Caco-2 (cell line): ENCODE data around the gene IGFALS. TPM values are rescaled to one million over a fixed set of nuclear protein-coding genes. Genes with fewer than 3 reads are reported as not detected.
A peak's percentile ranks its signal among the peaks of the same experiment; 100 is the strongest.

Source experiments
- BruUV-seq: library from RNA; stranded (reverse); fragments of 400-500 nt; replicated peaks from 2 replicates; lab custom pipeline; 2021; lab: Mats Ljungman, UMichigan
- CTCF ChIA-PET: fragments of 300-600 bp; sonication (Branson Sonifier 250); formaldehyde crosslinking; loops from one replicate; lab custom pipeline; 2022; ENCODE audit warnings: antibody characterized with exemption; lab: Charles Lee
- POLR2A ChIA-PET: fragments of 300-600 bp; sonication (Branson Sonifier 250); formaldehyde crosslinking; loops from one replicate; lab custom pipeline; 2022; ENCODE audit warnings: antibody characterized with exemption; lab: Charles Lee
- DNase-seq, 2 experiments: peaks; one replicate each; pipeline versions ENCODE4 v3.0.0 to v3.0.0-alpha.2; 2020 to 2022
- H3K27me3 ChIP-seq: replicated peaks from 2 replicates; pipeline ENCODE4 v1.6.0; 2011; ENCODE audit warnings: low read length; ENCODE audit not compliant: control insufficient read depth, insufficient read depth
- H3K36me3 ChIP-seq: 2 replicates; pipeline ENCODE4 v1.5.1; 2011; ENCODE audit warnings: low read length; ENCODE audit not compliant: control insufficient read depth, insufficient read depth
- H3K4me1 ChIP-seq: fragments of 250-450 bp; sonication (Bioruptor Pico); 2 replicates; pipeline ENCODE4 v1.5.1; 2020; ENCODE audit warnings: mild to moderate bottlenecking
- H3K4me3 ChIP-seq: 2 replicates; pipeline ENCODE4 v1.5.1; 2011; ENCODE audit warnings: low read depth, mild to moderate bottlenecking, control low read depth, low read length
- H3K9me3 ChIP-seq: fragments of 250-450 bp; sonication (Bioruptor Pico); 2 replicates; pipeline ENCODE4 v1.5.1; 2020; ENCODE audit warnings: mild to moderate bottlenecking, moderate library complexity
- H3K27ac Mint-ChIP-seq: one replicate; pipeline ENCODE4 v1.8.0; 2022; ENCODE audit warnings: mixed read lengths; ENCODE audit not compliant: unreplicated experiment
- H3K27me3 Mint-ChIP-seq: one replicate; pipeline ENCODE4 v1.8.0; 2022; ENCODE audit warnings: mixed read lengths; ENCODE audit not compliant: insufficient read depth, unreplicated experiment
- H3K36me3 Mint-ChIP-seq: one replicate; pipeline ENCODE4 v1.8.0; 2022; ENCODE audit warnings: mild to moderate bottlenecking, mixed read lengths; ENCODE audit not compliant: insufficient read depth, unreplicated experiment
- H3K4me1 Mint-ChIP-seq: one replicate; pipeline ENCODE4 v1.8.0; 2022; ENCODE audit warnings: low read depth, mixed read lengths; ENCODE audit not compliant: unreplicated experiment
- H3K4me3 Mint-ChIP-seq: one replicate; pipeline ENCODE4 v1.8.0; 2022; ENCODE audit warnings: mild to moderate bottlenecking, moderate library complexity, mixed read lengths; ENCODE audit not compliant: unreplicated experiment
- H3K9me3 Mint-ChIP-seq: one replicate; pipeline ENCODE4 v1.8.0; 2022; ENCODE audit warnings: mixed read lengths; ENCODE audit not compliant: unreplicated experiment
- intact Hi-C: fragments of 100-400 bp; cut with micrococcal nuclease; formaldehyde crosslinking; loops from one replicate; pipeline ENCODE4 v1.10.0; 2022; ENCODE audit not compliant: unreplicated experiment
- total RNA-seq: library from RNA; stranded (reverse); gene quantifications from 2 replicates; pipeline ENCODE4 v1.2.3, GENCODE V29; 2022
- TF ChIP-seq, protein P1 (sequence below), 2 experiments: fragments of 200-600 bp in 1 of 2; IDR thresholded peaks; 1 replicate in 1 of 2; 2 replicates in 1 of 2; pipeline versions ENCODE4 v1.5.1 to v1.8.0; 2011 to 2022; ENCODE audit warnings: antibody characterized with exemption in 1 of 2, control low read depth in 1 of 2, inconsistent platforms in 1 of 2, low read depth in 1 of 2, low read length in 1 of 2, mild to moderate bottlenecking in 1 of 2, moderate library complexity in 1 of 2; ENCODE audit not compliant: insufficient read depth in 1 of 2, severe bottlenecking in 1 of 2, unreplicated experiment in 1 of 2

Gene IGFALS
- total RNA-seq, 1 experiment from 2014 or later: not detected

DNA sequence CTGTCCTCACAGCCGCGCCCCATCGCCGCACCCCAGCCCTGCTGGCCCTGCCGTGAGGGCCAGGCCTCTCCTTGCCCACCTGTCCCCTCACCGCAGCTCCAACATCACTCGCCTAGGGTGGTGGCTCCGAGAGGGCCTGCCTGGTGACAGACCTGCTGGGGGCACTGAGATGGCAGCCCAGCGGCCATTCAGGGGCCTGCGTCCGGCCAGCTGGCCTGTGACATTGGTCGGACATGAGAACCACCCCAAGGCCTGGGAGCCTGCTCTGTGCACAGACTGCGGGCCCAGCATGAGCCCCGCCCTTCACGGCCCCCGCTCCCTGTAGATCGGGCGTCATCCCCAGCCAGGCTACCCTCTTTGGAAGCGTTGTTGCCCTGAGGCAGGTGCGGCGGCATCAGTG is 34.0 kb downstream of the IGFALS start:
- TF ChIP-seq, protein P1, sequence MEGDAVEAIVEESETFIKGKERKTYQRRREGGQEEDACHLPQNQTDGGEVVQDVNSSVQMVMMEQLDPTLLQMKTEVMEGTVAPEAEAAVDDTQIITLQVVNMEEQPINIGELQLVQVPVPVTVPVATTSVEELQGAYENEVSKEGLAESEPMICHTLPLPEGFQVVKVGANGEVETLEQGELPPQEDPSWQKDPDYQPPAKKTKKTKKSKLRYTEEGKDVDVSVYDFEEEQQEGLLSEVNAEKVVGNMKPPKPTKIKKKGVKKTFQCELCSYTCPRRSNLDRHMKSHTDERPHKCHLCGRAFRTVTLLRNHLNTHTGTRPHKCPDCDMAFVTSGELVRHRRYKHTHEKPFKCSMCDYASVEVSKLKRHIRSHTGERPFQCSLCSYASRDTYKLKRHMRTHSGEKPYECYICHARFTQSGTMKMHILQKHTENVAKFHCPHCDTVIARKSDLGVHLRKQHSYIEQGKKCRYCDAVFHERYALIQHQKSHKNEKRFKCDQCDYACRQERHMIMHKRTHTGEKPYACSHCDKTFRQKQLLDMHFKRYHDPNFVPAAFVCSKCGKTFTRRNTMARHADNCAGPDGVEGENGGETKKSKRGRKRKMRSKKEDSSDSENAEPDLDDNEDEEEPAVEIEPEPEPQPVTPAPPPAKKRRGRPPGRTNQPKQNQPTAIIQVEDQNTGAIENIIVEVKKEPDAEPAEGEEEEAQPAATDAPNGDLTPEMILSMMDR (IDR thresholded peaks at IDR 0.05; ENCODE audit: insufficient read depth in 1 of 2, low read depth in 1 of 2, low read length in 1 of 2, severe bottlenecking in 1 of 2, unreplicated experiment in 1 of 2): no peak
- peaks cover 7% of the 10 kb centered on the region for H3K4me1 Mint-ChIP-seq
- H3K4me3 Mint-ChIP-seq: no peak overlapping the region
- intact Hi-C loops: no loop called here
- Histone ChIP-seq H3K9me3 (no peaks in the 10 kb centered on the region), H3K27me3 (no peaks in the 10 kb centered on the region), H3K36me3 (no peaks in the 10 kb centered on the region), H3K4me1 (peaks cover 16% of the 10 kb centered on the region), H3K4me3 (no peak overlapping the region)
- no peaks in the 10 kb centered on the region for H3K27me3 Mint-ChIP-seq
- POLR2A ChIA-PET: no interaction called here
- CTCF ChIA-PET: no interaction called here
- no TSS peak for BruUV-seq
- H3K9me3 Mint-ChIP-seq: no peaks in the 10 kb centered on the region
- no peak for DNase-seq
- no peak overlapping the region for H3K27ac Mint-ChIP-seq
- peaks cover 27% of the 10 kb centered on the region for H3K36me3 Mint-ChIP-seq

DNA sequence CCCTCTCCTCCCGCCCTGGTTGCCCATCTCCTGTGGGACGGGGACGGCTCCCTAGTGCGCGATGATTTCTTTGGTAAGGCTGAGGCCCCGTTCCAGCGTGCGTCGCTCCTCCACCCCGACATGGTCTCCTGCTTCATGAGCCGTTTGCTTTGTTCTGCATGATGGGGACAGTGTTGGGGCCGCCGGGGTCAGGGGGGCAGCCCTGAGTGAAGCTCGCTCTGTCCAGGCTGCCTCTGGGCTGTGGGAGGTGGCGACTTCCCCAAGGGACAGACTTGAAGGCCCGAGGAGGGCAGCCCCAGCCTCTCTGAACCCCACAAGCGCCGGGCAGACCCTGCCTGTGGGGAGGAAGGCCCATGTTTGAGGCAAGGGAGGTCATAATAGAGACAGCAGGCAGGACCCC is 34.6 kb downstream of the IGFALS start:
- no peaks in the 10 kb centered on the region for H3K9me3 ChIP-seq
- TF ChIP-seq, protein P1 (IDR thresholded peaks at IDR 0.05; ENCODE audit: insufficient read depth in 1 of 2, low read depth in 1 of 2, low read length in 1 of 2, severe bottlenecking in 1 of 2, unreplicated experiment in 1 of 2): no peak
- H3K9me3 Mint-ChIP-seq: no peaks in the 10 kb centered on the region
- peaks cover 27% of the 10 kb centered on the region for H3K36me3 Mint-ChIP-seq
- POLR2A ChIA-PET: no interaction called here
- H3K27me3 ChIP-seq: no peaks in the 10 kb centered on the region
- no TSS peak for BruUV-seq
- H3K27ac Mint-ChIP-seq: peak overlapping the region; percentile 61
- intact Hi-C loops: no loop called here
- H3K4me1 ChIP-seq: peaks cover 16% of the 10 kb centered on the region
- H3K4me3 Mint-ChIP-seq: no peak overlapping the region
- H3K27me3 Mint-ChIP-seq: no peaks in the 10 kb centered on the region
- H3K4me1 Mint-ChIP-seq: peaks cover 7% of the 10 kb centered on the region
- CTCF ChIA-PET: no interaction called here
- H3K4me3 ChIP-seq: no peak overlapping the region
- DNase-seq: no peak
- no peaks in the 10 kb centered on the region for H3K36me3 ChIP-seq

- H3K4me3 Mint-ChIP-seq: no peak overlapping the region
- intact Hi-C loops: no loop called here
- peak in 1 of 2 experiments; percentile 53 for DNase-seq
- H3K36me3 Mint-ChIP-seq: peaks cover 33% of the 10 kb centered on the region
- Histone ChIP-seq H3K27me3 (no peaks in the 10 kb centered on the region), H3K9me3 (no peaks in the 10 kb centered on the region), H3K4me1 (peaks cover 16% of the 10 kb centered on the region), H3K4me3 (no peak overlapping the region), H3K36me3 (no peaks in the 10 kb centered on the region)
- CTCF ChIA-PET: no interaction called here
- no TSS peak for BruUV-seq
- peaks cover 7% of the 10 kb centered on the region for H3K4me1 Mint-ChIP-seq
- H3K27ac Mint-ChIP-seq: peak overlapping the region; percentile 77
- H3K27me3 Mint-ChIP-seq: no peaks in the 10 kb centered on the region
- TF ChIP-seq, protein P1 (IDR thresholded peaks at IDR 0.05; ENCODE audit: insufficient read depth in 1 of 2, low read depth in 1 of 2, low read length in 1 of 2, severe bottlenecking in 1 of 2, unreplicated experiment in 1 of 2): no peak
- POLR2A ChIA-PET: no interaction called here
- no peaks in the 10 kb centered on the region for H3K9me3 Mint-ChIP-seq
These were observed 35.6 kb downstream of the IGFALS start for GRCh38 chr16:1757714-1758461.
